Mucosa of descending colon (tissue), 3 donors: ENCODE results near the gene B4GALT7. TPM values are rescaled to one million over a fixed set of nuclear protein-coding genes. Genes with fewer than 3 reads are reported as not detected.

ENCODE experiments used
- ATAC-seq: fragments of 200-7000 bp; cut with Tn5 transposase; one replicate; pipeline ENCODE4 v1.9.1; 2020; ENCODE audit warnings: mild to moderate bottlenecking, moderate library complexity
- DNase-seq, 3 donors: peaks; one replicate each; pipeline ENCODE4 v3.0.0-alpha.2; 2020
- H3K36me3 ChIP-seq: fragments of 200-600 bp; one replicate; pipeline ENCODE4 v1.8.0; 2021; ENCODE audit warnings: low read depth, mild to moderate bottlenecking
- H3K4me1 ChIP-seq: fragments of 200-600 bp; one replicate; pipeline ENCODE4 v1.8.0; 2021; ENCODE audit warnings: low read depth, mild to moderate bottlenecking
- H3K4me3 ChIP-seq: fragments of 200-600 bp; one replicate; pipeline ENCODE4 v1.8.0; 2021; ENCODE audit warnings: mild to moderate bottlenecking
- H3K9me3 ChIP-seq: fragments of 200-600 bp; one replicate; pipeline ENCODE4 v1.8.0; 2021; ENCODE audit warnings: mild to moderate bottlenecking
- CTCF ChIP-seq: fragments of 200-600 bp; IDR thresholded peaks from one replicate; pipeline ENCODE4 v1.8.0; 2022; ENCODE audit warnings: antibody characterized with exemption, mild to moderate bottlenecking
- intact Hi-C, 2 donors: fragments of 100-400 bp; cut with DNase I in 1 of 2; cut with micrococcal nuclease in 1 of 2; formaldehyde crosslinking; loops; one replicate each; pipeline versions ENCODE4 v1.11.0 to v1.11.1; 2022; cut with DNase I, micrococcal nuclease
- total RNA-seq, 3 donors: library from RNA; stranded (reverse); fragmentation: NEBNext Ultra II Directional in 2 of 3; extraction: Animal tissue kit (Norgen Biotek cat#: 25700) in 2 of 3; gene quantifications; one replicate each; pipeline versions ENCODE4 v1.2.1 to v1.2.4, GENCODE V29; 2021 to 2023
- donor health status: DM: no; HTN: no; CAD: no; lungs with moderate emphysema.
- donor health status: DM: no; HTN: no; CAD: no.
- donor health status: DM: no; HTN: yes; CAD: no.

Gene B4GALT7
- total RNA-seq, 3 donors from 2014 or later = 19.3 to 21.5 (median 19.4) TPM

GRCh38 chr5:177590406-177590805, 9.5 kb upstream of the B4GALT7 start:
- no peak for DNase-seq
- intact Hi-C loops = no loop called here
- ATAC-seq = no peak
- H3K36me3 ChIP-seq = peaks cover 12% of the 10 kb centered on the region
- no peak for TF ChIP-seq CTCF
- no peak overlapping the region for H3K4me3 ChIP-seq
- peaks cover 15% of the 10 kb centered on the region for H3K4me1 ChIP-seq
- H3K9me3 ChIP-seq = no peaks in the 10 kb centered on the region

- Histone ChIP-seq H3K4me3 (no peak overlapping the region), H3K36me3 (peaks cover 12% of the 10 kb centered on the region), H3K9me3 (no peaks in the 10 kb centered on the region), H3K4me1 (peaks cover 15% of the 10 kb centered on the region)
- intact Hi-C loops = no loop called here
- no peak for TF ChIP-seq CTCF
- no peak for ATAC-seq
- no peak for DNase-seq
These were observed 8.3 kb upstream of the B4GALT7 start for GRCh38 chr5:177591690-177592009.

GRCh38 chr5:177592010-177592834, 7.7 kb upstream of the B4GALT7 start, which contains the start of gene TMED9:
Gene TMED9 (plus strand): TSS chr5:177592203. CDS start chr5:177592215, 12 bp downstream.
- TF ChIP-seq CTCF = peak; percentile 19
- intact Hi-C loops = no loop called here

GRCh38 chr5:177592905-177593304, 7.0 kb upstream of the B4GALT7 start:
- ATAC-seq (no peak), DNase-seq (no peak)
- Histone ChIP-seq H3K36me3 (peaks cover 12% of the 10 kb centered on the region), H3K9me3 (no peaks in the 10 kb centered on the region), H3K4me3 (peak overlapping the region; percentile 72), H3K4me1 (peaks cover 15% of the 10 kb centered on the region)
- intact Hi-C loops = no loop called here
- no peak for TF ChIP-seq CTCF

More at GRCh38 chr5:177592010-177592834, 7.7 kb upstream of the B4GALT7 start, which contains the start of gene TMED9:
- H3K4me1 ChIP-seq = peaks cover 15% of the 10 kb centered on the region
- no peaks in the 10 kb centered on the region for H3K9me3 ChIP-seq
- peaks cover 12% of the 10 kb centered on the region for H3K36me3 ChIP-seq
- DNase-seq = peak; percentile 89 to 95 (median 93)
- ATAC-seq = peak; percentile 99
- peak within 1 kb of the TSS; percentile 72 for H3K4me3 ChIP-seq

GRCh38 chr5:177593511-177593910, 6.4 kb upstream of the B4GALT7 start:
- Histone ChIP-seq H3K36me3 (peaks cover 12% of the 10 kb centered on the region), H3K4me1 (peaks cover 15% of the 10 kb centered on the region), H3K9me3 (no peaks in the 10 kb centered on the region), H3K4me3 (no peak overlapping the region)
- ATAC-seq (no peak), DNase-seq (no peak)
- TF ChIP-seq CTCF = no peak
- intact Hi-C loops = no loop called here
